Activated naive CD8-positive, alpha-beta T cell treated with anti-CD3 and anti-CD28 coated beads, Interleukin-2, amount 50 U/mL, for 24 hours (primary cell): ENCODE data around the gene THOC2.
"Not testable (repeated sequence)": the region's sequence is repeated elsewhere in the genome, so short reads cannot be mapped to it uniquely, and the experiment has no call there.

ENCODE experiments used
- ATAC-seq: fragments of 150-1000 bp; cut with Tn5 transposase; one replicate; pipeline ENCODE4 v1.10.0; 2021
- DNase-seq: peaks from one replicate; pipeline ENCODE4 v3.0.0; 2021
- H3K27ac Mint-ChIP-seq: one replicate; pipeline ENCODE4 v1.8.0; 2021; ENCODE audit warnings: mild to moderate bottlenecking, mixed read lengths
- H3K27me3 Mint-ChIP-seq: one replicate; pipeline ENCODE4 v1.8.0; 2021; ENCODE audit warnings: mixed read lengths
- H3K36me3 Mint-ChIP-seq: one replicate; pipeline ENCODE4 v1.8.0; 2021; ENCODE audit warnings: low read depth, mixed read lengths
- H3K4me1 Mint-ChIP-seq: one replicate; pipeline ENCODE4 v1.8.0; 2021; ENCODE audit warnings: mixed read lengths
- H3K4me3 Mint-ChIP-seq: one replicate; pipeline ENCODE4 v1.8.0; 2021; ENCODE audit warnings: mild to moderate bottlenecking, moderate library complexity, mixed read lengths
- H3K9me3 Mint-ChIP-seq: one replicate; pipeline ENCODE4 v1.8.0; 2021; ENCODE audit warnings: mixed read lengths

THOC2 gene

DNA sequence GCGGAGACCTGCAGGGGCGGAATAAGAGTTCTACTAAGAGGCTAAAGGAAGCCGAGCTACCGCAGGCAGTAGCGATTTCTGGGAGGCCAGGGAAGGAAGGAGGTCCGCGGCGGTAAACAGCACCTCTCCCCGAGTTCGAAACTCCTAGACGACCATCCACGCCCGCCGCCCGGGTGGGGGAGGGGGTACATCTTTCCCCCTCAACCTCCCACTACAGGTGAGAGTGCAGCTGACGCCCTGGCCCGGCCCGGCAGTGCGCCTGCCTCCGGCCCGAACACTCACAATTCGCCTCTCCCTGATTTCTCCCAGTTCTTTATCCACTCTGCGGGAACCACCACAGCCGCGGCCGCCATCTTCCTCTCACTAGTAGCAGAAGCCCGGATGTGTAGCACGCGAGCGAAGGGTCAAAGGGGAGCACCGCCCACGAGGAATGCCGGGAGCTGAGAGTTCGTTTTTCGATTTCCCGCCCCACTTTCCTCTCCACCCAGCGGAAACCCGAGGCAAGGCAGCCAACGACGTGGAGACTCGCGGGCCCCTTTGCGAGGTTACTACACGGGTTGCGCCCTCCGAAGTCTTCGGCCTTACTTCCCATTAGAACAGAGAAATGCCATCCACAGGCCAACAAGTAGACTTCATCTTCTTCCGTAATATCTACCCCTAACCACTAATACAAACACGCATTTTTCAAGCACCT is at the start of gene THOC2:
THOC2 (minus strand) TSS at position 383 of the 694 bp plus-strand sequence; CDS start at position 353, 30 bp downstream.
- ATAC-seq: peak; percentile 90
- peaks cover 7% of the 10 kb centered on the region for H3K36me3 Mint-ChIP-seq
- H3K9me3 Mint-ChIP-seq: no peaks in the 10 kb centered on the region
- no peaks in the 10 kb centered on the region for H3K27me3 Mint-ChIP-seq
- DNase-seq: peak; percentile 77
- peaks cover 37% of the 10 kb centered on the region for H3K4me1 Mint-ChIP-seq
- peak within 1 kb of the TSS; percentile 90 for H3K4me3 Mint-ChIP-seq
- peak within 1 kb of the TSS; percentile 91 for H3K27ac Mint-ChIP-seq

- H3K4me1 Mint-ChIP-seq, DNase-seq, ATAC-seq, H3K27me3 Mint-ChIP-seq, H3K9me3 Mint-ChIP-seq, H3K4me3 Mint-ChIP-seq, H3K27ac Mint-ChIP-seq, H3K36me3 Mint-ChIP-seq: not testable (repeated sequence)
Measured at GRCh38 chrX:123781786-123782185, 48.9 kb upstream of the THOC2 start.

DNA sequence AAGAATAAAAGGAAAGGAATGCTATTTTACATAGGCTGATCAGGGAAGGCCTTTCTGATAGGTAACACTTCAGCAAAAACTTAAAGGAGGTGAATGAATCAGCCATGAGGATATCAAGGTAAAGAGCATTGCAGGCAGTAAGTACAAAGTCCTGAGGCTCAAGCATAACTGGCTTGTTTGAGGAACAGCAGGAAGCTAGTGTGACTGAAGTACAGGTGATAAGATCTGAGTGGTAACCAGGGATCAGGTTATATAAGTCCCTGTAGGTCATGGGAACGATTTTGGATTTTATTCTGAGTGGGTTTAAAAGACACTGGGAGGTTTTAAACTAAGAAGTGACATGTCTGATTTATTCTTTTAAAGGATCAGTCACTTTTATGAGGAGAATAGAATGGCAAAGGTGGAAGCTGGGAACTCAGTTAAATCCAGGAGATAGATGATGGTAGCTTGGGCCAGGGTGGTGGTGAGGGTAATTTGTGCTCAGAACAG is 47.1 kb upstream of the THOC2 start:
- Mint-ChIP-seq H3K27me3 (peaks cover 2% of the 10 kb centered on the region), H3K9me3 (no peaks in the 10 kb centered on the region), H3K4me3 (no peak overlapping the region), H3K36me3 (no peaks in the 10 kb centered on the region), H3K27ac (no peak overlapping the region), H3K4me1 (peaks cover 4% of the 10 kb centered on the region)
- no peak for DNase-seq
- ATAC-seq: no peak

- H3K4me1 Mint-ChIP-seq: no peaks in the 10 kb centered on the region
- DNase-seq (no peak), ATAC-seq (no peak)
- no peaks in the 10 kb centered on the region for H3K27me3 Mint-ChIP-seq
- H3K27ac Mint-ChIP-seq: no peak overlapping the region
- H3K36me3 Mint-ChIP-seq: no peaks in the 10 kb centered on the region
- H3K9me3 Mint-ChIP-seq: no peaks in the 10 kb centered on the region
- H3K4me3 Mint-ChIP-seq: no peak overlapping the region
Measured at GRCh38 chrX:123773258-123773988, 40.6 kb upstream of the THOC2 start.

DNA sequence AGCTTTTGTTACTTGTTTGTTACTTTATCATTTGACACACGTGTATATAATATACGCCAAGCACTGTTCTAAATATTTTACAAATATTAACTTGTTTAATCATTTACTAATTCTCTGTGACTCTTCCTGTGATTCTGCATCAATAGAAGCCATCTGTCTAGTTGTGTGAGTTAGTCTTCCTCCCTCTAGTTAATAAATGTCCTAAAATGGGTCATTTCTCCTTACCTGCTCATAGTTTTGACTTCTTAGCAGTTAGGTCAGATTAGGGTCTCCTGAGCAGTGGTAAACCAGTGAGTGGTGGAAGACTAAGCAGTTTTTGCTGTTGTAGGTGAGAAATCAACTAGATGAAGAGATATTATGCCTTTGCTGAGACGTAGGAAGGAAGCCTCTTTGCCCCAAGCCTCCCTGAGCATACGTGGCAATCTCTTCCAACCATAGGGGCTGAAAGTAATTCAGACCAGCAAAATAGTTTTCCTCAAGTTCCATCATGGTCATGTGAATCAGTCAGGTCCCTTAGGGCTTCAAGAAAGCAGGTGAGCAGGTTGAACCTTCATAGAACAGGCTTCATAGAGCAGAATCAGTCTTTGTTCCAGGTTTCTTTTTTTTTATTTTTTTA is 38.7 kb upstream of the THOC2 start:
- H3K27me3 Mint-ChIP-seq: no peaks in the 10 kb centered on the region
- no peak overlapping the region for H3K4me3 Mint-ChIP-seq
- no peaks in the 10 kb centered on the region for H3K4me1 Mint-ChIP-seq
- H3K9me3 Mint-ChIP-seq: no peaks in the 10 kb centered on the region
- no peak overlapping the region for H3K27ac Mint-ChIP-seq
- no peaks in the 10 kb centered on the region for H3K36me3 Mint-ChIP-seq
- no peak for ATAC-seq
- DNase-seq: no peak

DNA sequence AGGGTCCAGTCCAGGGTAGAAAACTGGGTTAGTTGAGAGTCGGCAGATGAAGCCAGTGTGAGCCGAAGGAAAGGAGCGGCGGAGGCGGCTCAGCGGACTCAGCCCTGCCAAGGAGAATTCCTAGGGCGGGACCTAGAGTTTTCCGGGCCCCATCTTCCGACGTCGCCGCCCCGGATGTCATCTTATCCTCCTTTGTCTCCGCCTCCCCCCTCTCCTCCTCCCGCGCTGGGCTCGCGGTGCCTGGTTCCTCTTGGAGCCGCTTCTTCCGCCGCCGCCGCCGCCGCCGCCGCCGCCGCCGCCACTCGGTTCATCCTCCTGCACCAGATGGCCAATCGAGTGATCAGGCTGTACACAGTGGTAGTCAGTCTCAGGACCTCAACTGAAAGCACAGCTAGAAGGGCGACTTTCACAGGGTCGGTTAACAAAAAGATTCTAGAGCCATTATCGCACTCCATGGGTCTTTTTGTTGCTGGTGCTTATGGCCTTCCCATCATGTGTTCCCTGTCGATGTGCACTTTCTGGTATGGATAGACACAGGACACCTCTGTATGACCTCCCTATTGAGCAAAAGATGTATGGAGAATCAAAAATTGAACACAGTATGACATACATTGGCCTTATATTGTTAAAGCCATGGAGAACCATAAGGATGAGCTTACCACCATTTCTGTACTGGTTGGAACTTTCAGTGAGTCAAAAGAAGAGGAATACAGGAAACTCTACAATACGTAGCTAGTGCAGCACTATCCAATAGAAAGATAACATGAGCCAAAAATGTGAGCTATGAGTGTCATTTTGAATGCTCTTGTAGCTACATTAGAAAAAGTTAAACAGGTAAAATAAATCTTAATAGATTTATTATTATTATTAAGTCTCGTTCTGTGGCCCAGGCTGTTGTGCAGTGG is 32.4 kb upstream of the THOC2 start:
- DNase-seq (peak; percentile 70), ATAC-seq (peak; percentile 92)
- Mint-ChIP-seq H3K36me3 (no peaks in the 10 kb centered on the region), H3K4me3 (peak overlapping the region; percentile 70), H3K27me3 (no peaks in the 10 kb centered on the region), H3K4me1 (peaks cover 8% of the 10 kb centered on the region), H3K27ac (peak overlapping the region; percentile 22), H3K9me3 (no peaks in the 10 kb centered on the region)

DNA sequence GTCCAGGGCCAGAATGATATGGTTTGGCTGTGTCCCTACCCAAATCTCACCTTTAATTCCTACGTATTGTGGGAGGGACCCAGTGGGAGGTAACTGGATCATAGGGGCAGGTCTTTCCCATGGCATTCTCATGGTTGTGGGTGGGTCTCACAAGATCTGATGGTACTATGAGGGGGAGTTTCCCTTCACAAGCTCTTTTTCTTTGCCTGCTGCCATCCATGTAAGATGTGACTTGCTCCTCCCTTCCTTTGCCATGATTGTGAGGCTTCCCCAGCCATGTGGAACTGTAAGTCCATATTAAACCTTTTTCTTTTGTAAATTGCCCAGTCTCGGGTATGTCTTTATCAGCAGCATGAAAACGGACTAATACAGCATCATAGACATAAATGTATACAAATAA is 27.0 kb upstream of the THOC2 start:
- not testable (repeated sequence) for H3K36me3 Mint-ChIP-seq, H3K4me1 Mint-ChIP-seq

GRCh38 chrX:123757794-123758193 is 24.9 kb upstream of the THOC2 start:
- not testable (repeated sequence) for H3K27ac Mint-ChIP-seq, H3K9me3 Mint-ChIP-seq, DNase-seq, H3K27me3 Mint-ChIP-seq, H3K36me3 Mint-ChIP-seq, H3K4me1 Mint-ChIP-seq, ATAC-seq, H3K4me3 Mint-ChIP-seq

More for the DNA sequence above, 27.0 kb upstream of the THOC2 start:
- H3K27me3 Mint-ChIP-seq, ATAC-seq, H3K9me3 Mint-ChIP-seq, H3K4me3 Mint-ChIP-seq, H3K27ac Mint-ChIP-seq, DNase-seq: not testable (repeated sequence)

DNA sequence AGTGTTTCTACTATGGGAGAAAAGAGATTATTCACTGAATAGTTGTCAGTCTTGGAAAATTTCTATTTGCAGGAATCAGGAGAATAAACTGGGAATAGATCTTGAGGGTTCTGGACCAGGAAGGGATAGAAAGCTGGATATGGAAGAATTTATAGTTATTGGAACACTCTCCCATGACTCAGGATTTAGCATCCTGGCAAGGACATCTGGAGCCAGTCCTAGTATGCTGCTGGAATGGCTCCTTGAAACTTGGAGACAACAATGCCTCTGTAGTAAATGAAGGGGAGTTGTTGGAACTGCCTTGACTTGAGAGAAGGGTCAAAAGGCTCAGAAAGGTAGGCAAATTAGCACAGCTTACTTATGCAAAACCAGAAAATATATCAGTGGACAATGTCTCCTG is 23.5 kb upstream of the THOC2 start:
- no peak for ATAC-seq
- H3K27ac Mint-ChIP-seq: no peak overlapping the region
- DNase-seq: no peak
- H3K4me1 Mint-ChIP-seq: no peaks in the 10 kb centered on the region
- no peaks in the 10 kb centered on the region for H3K9me3 Mint-ChIP-seq
- H3K4me3 Mint-ChIP-seq: no peak overlapping the region
- H3K36me3 Mint-ChIP-seq: no peaks in the 10 kb centered on the region
- peaks cover 3% of the 10 kb centered on the region for H3K27me3 Mint-ChIP-seq

DNA sequence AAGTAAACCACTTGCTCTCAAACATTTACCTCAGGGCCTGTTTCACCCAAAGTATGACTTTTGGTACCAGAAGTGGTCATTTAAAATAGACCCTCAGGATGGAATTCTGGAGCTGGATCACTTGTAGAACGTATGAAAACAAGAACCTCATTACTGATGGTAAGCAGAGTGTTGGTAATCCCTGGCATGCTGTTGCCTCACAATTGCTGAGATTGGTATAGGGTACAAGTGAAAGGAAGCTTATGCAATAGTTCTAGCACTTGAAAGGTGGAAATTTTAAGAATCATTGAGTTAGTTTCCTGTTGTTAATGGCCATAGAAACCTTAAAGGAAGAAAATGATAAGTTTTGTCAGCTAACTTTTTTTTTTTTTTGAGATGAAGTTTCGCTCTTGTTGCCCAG is 22.3 kb upstream of the THOC2 start:
- no peak for ATAC-seq

DNA sequence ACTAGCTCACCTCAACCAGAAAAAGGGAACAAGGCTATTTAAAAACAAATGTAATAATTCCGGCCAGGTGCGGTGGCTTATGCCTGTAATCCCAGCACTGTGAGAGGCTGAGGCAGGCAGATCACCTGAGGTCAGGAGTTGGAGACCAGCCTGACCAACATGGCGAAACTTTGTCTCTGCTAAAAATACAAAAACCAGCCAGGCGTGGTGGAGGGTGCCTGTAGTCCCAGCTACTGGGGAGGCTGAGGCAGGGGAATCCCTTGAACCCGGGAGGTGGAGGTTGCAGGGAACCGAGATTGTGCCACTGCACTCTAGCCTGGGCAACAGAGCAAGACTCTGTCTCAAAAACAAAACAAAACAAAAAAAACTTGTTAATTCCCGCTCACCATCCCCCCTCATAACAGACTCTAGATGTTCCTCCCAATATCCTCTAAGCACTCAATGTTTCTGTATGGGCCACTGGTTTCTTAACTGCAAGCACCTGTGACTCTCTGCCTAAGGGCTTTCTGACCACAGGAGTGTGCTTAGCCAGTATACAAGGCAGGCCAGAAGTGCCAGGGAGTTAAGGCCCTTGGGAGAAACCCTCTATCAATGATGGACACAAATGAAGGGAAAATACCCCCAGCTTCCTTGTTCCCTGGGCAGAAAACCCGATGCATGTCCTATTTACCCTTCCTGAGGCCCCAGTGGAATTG is 21.0 kb upstream of the THOC2 start:
- no peaks in the 10 kb centered on the region for H3K36me3 Mint-ChIP-seq
- H3K27ac Mint-ChIP-seq: no peak overlapping the region
- DNase-seq: no peak
- H3K27me3 Mint-ChIP-seq: peaks cover 3% of the 10 kb centered on the region
- no peak overlapping the region for H3K4me3 Mint-ChIP-seq
- no peak for ATAC-seq
- H3K4me1 Mint-ChIP-seq: no peaks in the 10 kb centered on the region
- H3K9me3 Mint-ChIP-seq: no peaks in the 10 kb centered on the region

More for the DNA sequence above, 22.3 kb upstream of the THOC2 start:
- Mint-ChIP-seq H3K9me3 (no peaks in the 10 kb centered on the region), H3K27me3 (peaks cover 3% of the 10 kb centered on the region), H3K27ac (no peak overlapping the region), H3K4me1 (no peaks in the 10 kb centered on the region), H3K4me3 (no peak overlapping the region), H3K36me3 (no peaks in the 10 kb centered on the region)
- no peak for DNase-seq

DNA sequence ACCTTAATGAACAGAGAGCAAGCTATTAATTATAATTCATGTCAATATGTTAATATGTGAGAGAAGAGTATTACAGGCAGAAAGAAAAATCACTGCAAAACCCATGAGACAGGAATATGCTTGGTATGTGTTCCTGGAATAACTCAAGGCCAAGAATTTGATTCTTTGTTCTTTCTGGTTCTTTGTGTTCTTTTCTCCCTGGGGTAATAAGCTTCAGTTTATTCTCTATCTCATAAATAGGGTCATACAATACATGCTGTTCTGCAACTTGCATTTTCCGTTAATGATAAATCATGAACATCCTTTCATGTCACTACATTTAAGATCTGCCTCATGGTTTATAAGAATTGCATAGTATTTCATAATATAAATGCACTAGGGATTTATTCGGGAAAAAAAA is 16.8 kb upstream of the THOC2 start:
- Mint-ChIP-seq H3K4me3 (no peak overlapping the region), H3K27me3 (no peaks in the 10 kb centered on the region), H3K27ac (no peak overlapping the region), H3K36me3 (no peaks in the 10 kb centered on the region), H3K9me3 (no peaks in the 10 kb centered on the region), H3K4me1 (no peaks in the 10 kb centered on the region)
- DNase-seq (no peak), ATAC-seq (no peak)

DNA sequence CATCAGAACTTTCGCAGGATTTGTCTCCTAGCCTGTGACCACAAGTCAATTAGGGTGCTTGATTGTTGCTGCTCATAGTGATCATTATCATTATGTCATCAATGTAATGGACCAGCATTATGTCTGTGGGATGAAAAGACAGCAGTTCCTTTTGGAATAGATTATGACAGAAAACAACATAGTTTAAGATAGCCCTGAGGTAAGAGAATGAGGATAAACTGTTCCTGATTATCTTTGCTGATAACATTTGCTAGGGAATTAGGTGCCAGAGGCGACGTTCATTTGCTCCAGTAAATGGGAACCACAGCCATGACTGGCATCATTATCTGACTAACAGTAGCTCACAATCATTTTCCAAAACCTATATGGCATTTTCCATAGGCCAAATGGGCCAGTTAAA is 12.7 kb upstream of the THOC2 start:
- Mint-ChIP-seq H3K4me1 (no peaks in the 10 kb centered on the region), H3K4me3 (no peak overlapping the region), H3K9me3 (no peaks in the 10 kb centered on the region), H3K27me3 (no peaks in the 10 kb centered on the region), H3K27ac (no peak overlapping the region), H3K36me3 (no peaks in the 10 kb centered on the region)
- DNase-seq: no peak
- ATAC-seq: no peak

DNA sequence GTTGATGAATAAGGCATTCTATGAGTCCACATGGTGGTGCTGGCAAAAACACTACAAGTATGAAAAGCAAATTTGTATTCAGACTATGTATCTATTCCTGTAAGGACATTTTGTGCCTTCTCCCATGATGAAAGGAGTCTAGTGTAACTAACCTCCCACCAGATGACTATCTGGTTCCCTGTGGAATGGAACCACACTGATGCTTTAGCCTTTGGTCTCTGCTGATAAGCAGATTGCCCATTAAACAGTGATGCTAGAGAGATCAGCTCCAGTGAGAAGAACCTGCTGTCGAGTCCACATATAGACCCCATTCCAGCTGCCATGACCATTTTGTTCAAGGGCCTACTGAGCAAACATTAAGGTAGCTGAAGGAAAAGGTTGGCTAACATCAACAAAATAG is 10.5 kb upstream of the THOC2 start:
- Mint-ChIP-seq H3K27ac (no peak overlapping the region), H3K9me3 (no peaks in the 10 kb centered on the region), H3K4me1 (no peaks in the 10 kb centered on the region), H3K4me3 (no peak overlapping the region), H3K36me3 (no peaks in the 10 kb centered on the region), H3K27me3 (peaks cover 1% of the 10 kb centered on the region)
- DNase-seq (no peak), ATAC-seq (no peak)
